ENCODE results near the gene MBD1. TPM values are rescaled to one million over a fixed set of nuclear protein-coding genes. Genes with fewer than 3 reads are reported as not detected.

The MBD1 gene
- total RNA-seq, 1 experiment from 2014 or later = 53.4 TPM

- TF ChIP-seq CBFB (CRISPR knock-in tag; IDR thresholded peaks at IDR 0.05; ENCODE audit: low read depth) (no peak), GTF2I (CRISPR knock-in tag; conservative IDR thresholded peaks at IDR 0.05) (no peak), PRRX2 (CRISPR knock-in tag; IDR thresholded peaks at IDR 0.05) (no peak), CREM (CRISPR knock-in tag; IDR thresholded peaks at IDR 0.05) (no peak), OVOL2 (CRISPR knock-in tag; IDR thresholded peaks at IDR 0.05; ENCODE audit: borderline replicate concordance) (no peak), JAZF1 (CRISPR knock-in tag; IDR thresholded peaks at IDR 0.05) (no peak), CDX4 (CRISPR knock-in tag; IDR thresholded peaks at IDR 0.05; ENCODE audit: borderline replicate concordance) (no peak), NR3C1 (CRISPR knock-in tag; conservative IDR thresholded peaks at IDR 0.05; ENCODE audit: low read depth) (no peak)
- TF ChIP-seq, protein P1, sequence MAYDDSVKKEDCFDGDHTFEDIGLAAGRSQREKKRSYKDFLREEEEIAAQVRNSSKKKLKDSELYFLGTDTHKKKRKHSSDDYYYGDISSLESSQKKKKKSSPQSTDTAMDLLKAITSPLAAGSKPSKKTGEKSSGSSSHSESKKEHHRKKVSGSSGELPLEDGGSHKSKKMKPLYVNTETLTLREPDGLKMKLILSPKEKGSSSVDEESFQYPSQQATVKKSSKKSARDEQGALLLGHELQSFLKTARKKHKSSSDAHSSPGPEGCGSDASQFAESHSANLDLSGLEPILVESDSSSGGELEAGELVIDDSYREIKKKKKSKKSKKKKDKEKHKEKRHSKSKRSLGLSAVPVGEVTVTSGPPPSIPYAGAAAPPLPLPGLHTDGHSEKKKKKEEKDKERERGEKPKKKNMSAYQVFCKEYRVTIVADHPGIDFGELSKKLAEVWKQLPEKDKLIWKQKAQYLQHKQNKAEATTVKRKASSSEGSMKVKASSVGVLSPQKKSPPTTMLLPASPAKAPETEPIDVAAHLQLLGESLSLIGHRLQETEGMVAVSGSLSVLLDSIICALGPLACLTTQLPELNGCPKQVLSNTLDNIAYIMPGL (CRISPR knock-in tag; IDR thresholded peaks at IDR 0.05) = no peak
Observed at GRCh38 chr18:50298443-50299284, 17.3 kb upstream of the MBD1 start (continued).

GRCh38 chr18:50297621-50298442 lies 16.5 kb upstream of the MBD1 start:
- peaks cover 8% of the 10 kb centered on the region for H3K9me3 Mint-ChIP-seq
- POLR2A ChIA-PET = interaction anchor here (0.9 kb wide), 1 partner anchor 77 kb away, joined by 3 read pairs; the partner anchor contains the start of gene SKA1
- DNase-seq (ENCODE audit: low spot score) = peak; percentile 80
- peak; percentile 98 for ATAC-seq
- H3K4me3 Mint-ChIP-seq = peak overlapping the region; percentile 81
- H3K4me1 Mint-ChIP-seq = 0 out of 2 replicates have a peak, but pooled peaks cover 6% of the 10 kb centered on the region
- no peak for TF ChIP-seq CREB1 (CRISPR knock-in tag; IDR thresholded peaks at IDR 0.05)
- TF ChIP-seq RORB (CRISPR knock-in tag; IDR thresholded peaks at IDR 0.05) = no peak
- no peak for TF ChIP-seq E2F5 (CRISPR knock-in tag; IDR thresholded peaks at IDR 0.05)
- TF ChIP-seq ZMAT4 (CRISPR knock-in tag; IDR thresholded peaks at IDR 0.05) = no peak
- no peak for TF ChIP-seq SMAD4 (CRISPR knock-in tag; IDR thresholded peaks at IDR 0.05)
- TF ChIP-seq ELF4 (CRISPR knock-in tag; IDR thresholded peaks at IDR 0.05; ENCODE audit: low read depth) = no peak
- CTCF ChIA-PET = interaction anchor here (1.1 to 2.0 kb wide), 3 partner anchors 9 to 131 kb away, joined by 7 to 10 read pairs (median 10); no protein-coding TSS in a partner anchor
- H3K27ac Mint-ChIP-seq = no peak overlapping the region
- H3K36me3 Mint-ChIP-seq = no peaks in the 10 kb centered on the region
- H3K27me3 Mint-ChIP-seq (ENCODE audit: low read depth) = peaks cover 72% of the 10 kb centered on the region

DNA sequence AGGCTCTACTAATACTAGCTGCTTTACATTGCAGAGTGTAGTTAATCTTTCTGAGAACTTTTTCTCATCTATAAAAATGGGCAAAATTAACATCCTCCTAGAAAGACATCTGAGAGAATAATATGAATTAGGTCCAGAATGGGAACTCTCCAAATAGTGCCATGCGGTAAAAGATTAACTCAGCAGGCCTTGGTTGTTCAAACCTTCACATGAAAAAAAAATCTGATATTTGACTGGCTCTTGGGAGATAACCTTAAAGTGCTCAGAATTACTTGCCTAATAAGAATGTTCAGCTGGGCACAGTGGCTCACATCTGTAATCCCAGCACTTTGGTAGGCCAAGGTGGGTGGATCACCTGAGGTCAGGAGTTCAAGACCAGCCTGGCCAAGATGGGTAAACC lies 11.7 kb upstream of the MBD1 start:
- CTCF ChIA-PET = no interaction called here
- no peak for ATAC-seq

More for the DNA sequence above, 11.7 kb upstream of the MBD1 start:
- no peak for DNase-seq (ENCODE audit: low spot score)
- Mint-ChIP-seq H3K27ac (no peak overlapping the region), H3K27me3 (ENCODE audit: low read depth) (peaks cover 39% of the 10 kb centered on the region), H3K4me1 (peaks cover 5% of the 10 kb centered on the region; the same call in 1 of the 2 replicates), H3K4me3 (no peak overlapping the region), H3K36me3 (no peaks in the 10 kb centered on the region), H3K9me3 (peaks cover 8% of the 10 kb centered on the region)
- POLR2A ChIA-PET = no interaction called here
- TF ChIP-seq, protein P2, sequence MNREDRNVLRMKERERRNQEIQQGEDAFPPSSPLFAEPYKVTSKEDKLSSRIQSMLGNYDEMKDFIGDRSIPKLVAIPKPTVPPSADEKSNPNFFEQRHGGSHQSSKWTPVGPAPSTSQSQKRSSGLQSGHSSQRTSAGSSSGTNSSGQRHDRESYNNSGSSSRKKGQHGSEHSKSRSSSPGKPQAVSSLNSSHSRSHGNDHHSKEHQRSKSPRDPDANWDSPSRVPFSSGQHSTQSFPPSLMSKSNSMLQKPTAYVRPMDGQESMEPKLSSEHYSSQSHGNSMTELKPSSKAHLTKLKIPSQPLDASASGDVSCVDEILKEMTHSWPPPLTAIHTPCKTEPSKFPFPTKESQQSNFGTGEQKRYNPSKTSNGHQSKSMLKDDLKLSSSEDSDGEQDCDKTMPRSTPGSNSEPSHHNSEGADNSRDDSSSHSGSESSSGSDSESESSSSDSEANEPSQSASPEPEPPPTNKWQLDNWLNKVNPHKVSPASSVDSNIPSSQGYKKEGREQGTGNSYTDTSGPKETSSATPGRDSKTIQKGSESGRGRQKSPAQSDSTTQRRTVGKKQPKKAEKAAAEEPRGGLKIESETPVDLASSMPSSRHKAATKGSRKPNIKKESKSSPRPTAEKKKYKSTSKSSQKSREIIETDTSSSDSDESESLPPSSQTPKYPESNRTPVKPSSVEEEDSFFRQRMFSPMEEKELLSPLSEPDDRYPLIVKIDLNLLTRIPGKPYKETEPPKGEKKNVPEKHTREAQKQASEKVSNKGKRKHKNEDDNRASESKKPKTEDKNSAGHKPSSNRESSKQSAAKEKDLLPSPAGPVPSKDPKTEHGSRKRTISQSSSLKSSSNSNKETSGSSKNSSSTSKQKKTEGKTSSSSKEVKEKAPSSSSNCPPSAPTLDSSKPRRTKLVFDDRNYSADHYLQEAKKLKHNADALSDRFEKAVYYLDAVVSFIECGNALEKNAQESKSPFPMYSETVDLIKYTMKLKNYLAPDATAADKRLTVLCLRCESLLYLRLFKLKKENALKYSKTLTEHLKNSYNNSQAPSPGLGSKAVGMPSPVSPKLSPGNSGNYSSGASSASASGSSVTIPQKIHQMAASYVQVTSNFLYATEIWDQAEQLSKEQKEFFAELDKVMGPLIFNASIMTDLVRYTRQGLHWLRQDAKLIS (CRISPR knock-in tag; IDR thresholded peaks at IDR 0.05; ENCODE audit: borderline replicate concordance) = no peak
- TF ChIP-seq GABPB1 (CRISPR knock-in tag; IDR thresholded peaks at IDR 0.05) (no peak), ESRRA (CRISPR knock-in tag; IDR thresholded peaks at IDR 0.05; ENCODE audit: borderline replicate concordance) (no peak)

All from WTC11 (cell line).